ENCODE results near the gene GSTM4.
"Not testable (repeated sequence)": the region's sequence is repeated elsewhere in the genome, so short reads cannot be mapped to it uniquely, and the experiment has no call there.

GSTM4 gene

DNA sequence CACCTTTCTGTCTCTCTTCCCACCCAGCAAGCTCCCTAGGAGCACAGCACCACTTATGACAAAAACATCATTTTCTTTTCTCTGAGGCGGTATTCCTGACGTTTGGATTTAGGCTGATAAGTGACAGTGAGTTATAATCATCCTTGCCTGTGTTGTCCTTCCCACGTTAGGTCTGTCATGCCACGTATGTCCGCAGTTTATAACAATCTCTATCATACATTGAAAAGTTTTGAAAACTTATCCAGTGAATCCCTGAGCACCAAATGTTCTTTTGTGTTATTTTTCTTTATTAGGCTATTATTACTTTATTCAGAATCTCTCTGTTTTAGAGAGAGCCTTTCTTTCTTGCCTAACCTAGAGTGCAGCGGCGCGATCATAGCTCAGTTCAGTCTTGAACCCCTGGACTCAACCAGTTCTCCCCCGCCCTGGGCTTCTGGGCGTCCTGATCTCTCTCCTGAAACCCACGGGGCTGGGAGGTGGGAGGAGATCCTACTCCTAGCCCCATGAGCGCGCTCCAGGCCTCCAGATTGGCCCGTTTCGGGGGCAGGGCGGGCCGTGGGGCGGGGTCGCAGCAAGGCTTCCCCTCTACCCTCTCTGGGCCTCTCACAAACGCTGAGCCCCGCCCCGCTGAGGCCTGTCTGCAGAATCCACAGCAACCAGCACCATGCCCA lies 11.7 kb downstream of the GSTM4 start, which contains the start of gene GSTM2:
Gene GSTM2 (plus strand): TSS at position 606 of the 671 bp plus-strand sequence. CDS start 59 bp downstream, at position 665.
- DNase-seq (ENCODE audit: low spot score), result no peak

DNA sequence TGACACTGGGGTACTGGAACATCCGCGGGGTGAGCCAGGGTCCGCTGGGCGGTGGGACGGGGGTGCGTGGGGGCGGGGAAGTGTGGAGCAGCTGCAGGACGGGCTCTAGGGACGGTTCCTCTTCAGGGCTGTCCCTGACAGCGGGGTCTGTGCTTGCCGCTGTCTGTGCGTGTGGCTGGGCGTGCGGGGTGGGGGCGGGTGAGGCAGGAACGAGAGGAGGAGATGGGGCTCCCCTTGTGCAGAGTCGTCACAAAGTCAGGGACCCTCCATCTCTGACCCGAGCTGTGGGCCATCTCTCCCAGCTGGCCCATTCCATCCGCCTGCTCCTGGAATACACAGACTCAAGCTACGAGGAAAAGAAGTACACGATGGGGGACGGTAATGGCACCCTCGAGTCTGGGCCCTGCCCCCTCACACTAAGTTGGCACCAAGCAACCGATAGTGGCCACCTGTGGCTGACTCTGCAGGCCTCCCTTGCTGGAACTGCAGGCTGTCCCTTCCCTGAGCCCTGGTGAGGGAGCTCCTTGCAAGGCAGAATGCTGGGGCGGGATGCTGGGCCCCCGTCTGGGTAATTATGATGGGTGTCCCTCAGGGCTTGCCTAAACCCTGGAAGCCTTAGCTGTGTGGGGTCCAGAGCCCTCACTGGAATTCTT lies 12.3 kb downstream of the GSTM4 start:
- no peak for DNase-seq (ENCODE audit: low spot score)

DNA sequence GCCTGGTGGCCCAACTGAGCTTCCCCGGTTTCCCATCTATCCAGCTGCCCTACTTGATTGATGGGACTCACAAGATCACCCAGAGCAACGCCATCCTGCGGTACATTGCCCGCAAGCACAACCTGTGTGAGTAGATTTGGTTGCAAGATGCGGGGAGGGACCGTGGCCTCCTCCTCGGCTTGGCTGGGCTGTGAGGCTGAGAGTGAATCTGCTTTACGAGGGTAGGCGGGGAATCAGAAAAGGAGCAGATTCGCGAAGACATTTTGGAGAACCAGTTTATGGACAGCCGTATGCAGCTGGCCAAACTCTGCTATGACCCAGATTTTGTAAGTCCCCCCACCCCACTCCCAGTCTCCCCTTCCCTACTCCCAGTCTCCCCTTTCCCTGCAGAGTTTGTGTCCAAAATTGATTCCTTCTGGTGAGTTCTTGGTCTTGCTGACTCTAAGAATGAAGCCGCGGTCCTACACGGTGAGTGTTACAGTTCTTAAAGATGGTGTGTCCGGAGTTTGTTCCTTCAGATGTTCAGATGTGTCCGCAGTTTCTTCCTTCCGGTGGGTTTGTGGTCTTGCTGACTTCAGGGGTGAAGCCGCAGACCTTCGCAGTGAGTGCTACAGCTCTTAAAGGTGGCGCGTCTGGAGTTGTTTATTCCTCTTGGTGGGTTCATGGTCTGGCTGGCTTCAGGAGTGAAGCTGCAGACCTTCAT lies 13.5 kb downstream of the GSTM4 start:
- no peak for DNase-seq (ENCODE audit: low spot score)

DNA sequence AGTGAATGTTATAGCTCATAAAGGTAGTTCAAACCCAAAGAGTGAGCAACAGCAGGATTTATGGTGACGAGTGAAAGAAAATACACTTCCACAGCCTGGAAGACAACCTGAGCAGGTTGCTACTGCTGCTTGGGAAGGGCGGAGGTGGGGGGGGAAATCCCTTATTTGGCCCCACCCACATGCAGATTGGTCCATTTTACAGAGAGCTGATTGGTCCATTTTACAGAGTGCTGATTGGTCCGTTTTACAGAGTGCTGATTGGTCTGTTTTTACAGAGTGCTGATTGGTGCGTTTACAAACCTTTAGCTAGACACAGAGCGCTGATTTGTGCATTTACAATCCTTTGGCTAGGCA lies 14.0 kb downstream of the GSTM4 start:
- not testable (repeated sequence) for DNase-seq (ENCODE audit: low spot score)

DNA sequence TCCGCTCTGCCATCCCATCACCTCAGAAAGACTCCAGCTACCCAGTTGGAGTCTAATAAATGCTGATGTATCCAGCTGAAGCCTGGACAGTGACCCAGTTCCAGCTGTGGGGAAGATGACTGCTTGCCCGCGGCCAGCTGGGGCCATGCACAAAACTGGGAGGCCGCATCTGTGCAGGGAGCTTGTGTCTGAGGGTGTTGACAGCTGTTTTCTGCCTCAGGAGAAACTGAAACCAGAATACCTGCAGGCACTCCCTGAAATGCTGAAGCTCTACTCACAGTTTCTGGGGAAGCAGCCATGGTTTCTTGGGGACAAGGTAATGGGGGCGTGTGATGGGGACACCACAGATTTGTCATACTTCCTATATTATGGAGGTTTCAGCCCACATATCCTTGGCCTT lies 15.2 kb downstream of the GSTM4 start:
- no peak for DNase-seq (ENCODE audit: low spot score)

DNA sequence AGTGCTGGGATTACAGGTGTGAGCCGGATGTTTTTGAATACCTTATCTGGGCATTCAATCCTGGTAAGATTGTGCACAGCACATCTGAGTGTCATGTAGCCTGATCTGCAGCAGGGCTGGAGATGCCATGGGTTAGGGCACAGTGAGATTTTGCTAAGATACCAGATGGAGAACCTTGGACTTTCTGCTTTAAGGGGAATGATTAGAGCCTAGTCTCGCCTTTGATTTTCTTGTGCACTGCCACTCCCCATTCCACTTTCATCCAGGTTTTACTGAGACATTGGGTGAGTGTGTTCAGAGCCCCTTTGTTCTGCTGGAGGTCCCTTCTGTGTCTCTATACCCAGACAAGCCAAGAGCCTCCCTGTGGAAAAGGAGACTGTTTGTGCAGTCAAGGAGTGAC lies 18.0 kb downstream of the GSTM4 start:
- not testable (repeated sequence) for DNase-seq (ENCODE audit: low spot score)

DNA sequence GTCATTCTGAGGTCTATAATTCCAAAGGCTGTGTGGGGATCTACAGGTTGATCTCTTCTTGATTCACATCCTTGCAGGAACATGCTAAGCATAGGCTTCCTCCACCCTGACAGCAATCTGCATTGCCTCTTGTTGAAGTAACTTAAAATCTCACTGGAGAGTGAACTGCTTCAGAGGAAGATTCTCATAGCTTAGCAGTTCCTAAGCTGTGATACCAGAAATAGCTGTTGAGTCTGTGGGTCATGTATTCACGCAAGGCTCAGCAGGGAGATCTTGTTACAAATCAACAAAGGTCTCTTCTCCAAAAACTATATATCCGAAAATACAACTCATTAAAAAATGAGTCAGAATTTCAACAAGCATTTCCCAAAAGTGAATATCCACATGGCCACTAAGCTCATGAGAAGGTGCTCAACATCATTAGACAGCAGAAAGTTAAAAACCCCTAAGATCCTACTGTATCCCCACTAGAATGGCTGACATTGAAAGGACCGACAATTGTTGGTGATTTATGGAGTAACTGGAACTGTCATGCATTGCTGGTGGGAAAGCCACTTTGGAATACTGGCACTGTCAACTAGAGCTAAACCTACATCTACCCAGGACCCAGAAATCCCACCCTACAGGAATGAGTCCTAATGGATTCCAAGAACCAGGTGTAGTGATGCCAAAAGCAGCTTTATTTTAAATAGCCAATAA lies 20.9 kb downstream of the GSTM4 start:
- not testable (repeated sequence) for DNase-seq (ENCODE audit: low spot score)

DNA sequence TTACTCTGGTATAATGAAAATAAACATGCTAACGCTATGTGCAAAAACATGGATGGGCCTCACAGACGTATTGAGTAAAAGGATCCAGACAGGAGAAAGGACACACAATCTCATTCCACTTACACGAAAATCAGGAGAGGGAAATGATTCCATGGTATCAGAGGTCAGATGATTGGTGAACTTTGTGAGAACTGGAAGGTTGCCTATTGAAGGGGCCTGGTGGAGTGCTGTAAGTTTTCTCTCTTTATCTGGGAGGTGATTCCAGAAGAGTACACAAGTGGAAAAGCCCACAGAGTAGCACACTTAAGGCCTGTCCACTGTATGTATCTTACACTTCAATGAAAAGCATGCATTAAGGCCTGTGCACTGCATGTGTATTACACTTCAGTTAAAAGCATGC lies 21.6 kb downstream of the GSTM4 start:
- no peak for DNase-seq (ENCODE audit: low spot score)

DNA sequence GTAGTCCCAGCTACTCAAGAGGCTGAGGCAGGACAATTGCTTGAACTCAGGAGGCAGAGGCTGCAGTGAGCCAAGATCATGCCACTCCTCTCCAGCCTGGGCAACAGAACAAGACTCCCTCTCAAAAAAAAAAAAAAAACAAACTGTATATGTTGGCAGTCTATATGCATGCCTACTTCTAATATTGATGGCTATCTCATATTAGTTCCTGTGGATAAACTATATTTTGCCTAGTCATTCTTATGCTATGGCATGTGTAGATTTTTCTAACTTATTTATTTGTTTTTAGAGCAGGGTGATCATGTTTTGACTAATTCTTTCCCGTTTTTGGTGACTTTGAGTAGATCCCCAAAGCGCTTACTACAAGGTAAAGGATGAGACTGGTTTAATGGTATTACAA lies 22.7 kb downstream of the GSTM4 start:
- not testable (repeated sequence) for DNase-seq (ENCODE audit: low spot score)

DNA sequence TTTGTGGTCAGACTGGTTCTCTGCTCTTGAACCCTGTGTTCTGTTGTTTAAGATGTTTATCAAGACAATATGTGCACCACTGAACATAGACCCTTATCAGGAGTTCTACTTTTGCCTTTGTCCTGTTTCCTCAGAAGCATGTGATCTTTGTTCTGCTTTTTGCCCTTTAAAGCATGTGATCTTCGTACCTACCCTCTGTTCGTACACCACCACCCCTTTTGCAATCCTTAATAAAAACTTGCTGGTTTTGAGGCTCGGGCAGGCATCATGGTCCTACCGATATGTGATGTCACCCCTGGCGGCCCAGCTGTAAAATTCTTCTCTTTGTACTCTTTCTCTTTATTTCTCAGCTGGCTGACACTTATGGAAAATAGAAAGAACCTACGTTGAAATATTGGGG lies 28.9 kb downstream of the GSTM4 start:
- not testable (repeated sequence) for DNase-seq (ENCODE audit: low spot score)

DNA sequence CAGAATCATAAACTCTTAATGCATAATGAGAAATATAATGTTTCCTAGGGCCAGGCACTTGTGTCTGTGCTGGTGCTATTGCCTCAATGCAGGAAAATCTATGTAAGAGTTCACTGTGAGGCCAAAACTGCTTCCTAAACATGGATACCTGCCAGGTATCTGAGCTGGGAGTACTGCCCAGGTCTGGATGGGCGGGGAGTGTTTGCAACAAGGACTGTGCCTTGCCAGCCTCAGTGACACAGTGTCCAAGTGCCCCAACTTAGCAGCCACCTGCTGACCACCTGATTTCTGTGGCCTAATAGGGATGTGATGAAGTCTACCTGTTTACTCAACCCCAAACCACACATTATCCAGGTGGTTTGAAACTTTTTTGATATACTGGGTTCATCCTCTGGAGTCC lies 29.5 kb downstream of the GSTM4 start:
- not testable (repeated sequence) for DNase-seq (ENCODE audit: low spot score)

DNA sequence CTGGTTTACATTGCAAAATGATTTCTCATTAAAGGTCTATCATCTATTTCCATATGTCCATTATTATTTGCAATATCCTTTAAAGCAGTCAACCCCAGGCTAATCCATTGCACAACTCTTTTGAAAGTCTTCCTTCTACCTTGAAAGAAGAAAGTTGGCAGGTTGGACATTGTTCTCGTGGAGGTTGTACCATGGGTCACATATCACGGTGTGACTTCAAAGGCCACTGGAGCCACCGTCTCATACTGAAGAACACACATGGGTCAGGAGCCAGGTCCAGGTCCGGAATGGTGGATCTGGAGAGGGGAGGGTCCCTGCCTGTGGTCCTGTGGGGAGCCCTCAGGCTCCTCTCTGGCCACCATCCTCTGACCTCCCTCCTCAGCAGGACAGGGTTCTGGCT lies 30.0 kb downstream of the GSTM4 start:
- not testable (repeated sequence) for DNase-seq (ENCODE audit: low spot score)

DNA sequence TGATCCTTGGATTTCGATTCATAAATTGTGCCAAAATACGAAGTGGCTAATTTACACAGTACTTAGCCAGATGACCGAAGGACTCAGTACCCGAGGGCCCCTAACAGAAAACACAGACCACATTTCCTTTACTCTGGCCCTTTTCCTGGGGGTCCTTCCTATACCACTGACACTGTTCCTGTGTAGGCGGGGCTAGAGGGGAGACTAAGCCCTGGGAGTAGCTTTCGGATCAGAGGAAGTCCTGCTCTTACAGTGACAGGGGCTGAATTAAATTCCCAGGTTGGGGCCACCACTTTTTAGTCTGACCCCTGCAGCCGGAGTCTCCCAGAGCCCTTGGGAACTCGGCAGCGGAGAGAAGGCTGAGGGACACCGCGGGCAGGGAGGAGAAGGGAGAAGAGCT lies 31.2 kb downstream of the GSTM4 start:
- not testable (repeated sequence) for DNase-seq (ENCODE audit: low spot score)

DNA sequence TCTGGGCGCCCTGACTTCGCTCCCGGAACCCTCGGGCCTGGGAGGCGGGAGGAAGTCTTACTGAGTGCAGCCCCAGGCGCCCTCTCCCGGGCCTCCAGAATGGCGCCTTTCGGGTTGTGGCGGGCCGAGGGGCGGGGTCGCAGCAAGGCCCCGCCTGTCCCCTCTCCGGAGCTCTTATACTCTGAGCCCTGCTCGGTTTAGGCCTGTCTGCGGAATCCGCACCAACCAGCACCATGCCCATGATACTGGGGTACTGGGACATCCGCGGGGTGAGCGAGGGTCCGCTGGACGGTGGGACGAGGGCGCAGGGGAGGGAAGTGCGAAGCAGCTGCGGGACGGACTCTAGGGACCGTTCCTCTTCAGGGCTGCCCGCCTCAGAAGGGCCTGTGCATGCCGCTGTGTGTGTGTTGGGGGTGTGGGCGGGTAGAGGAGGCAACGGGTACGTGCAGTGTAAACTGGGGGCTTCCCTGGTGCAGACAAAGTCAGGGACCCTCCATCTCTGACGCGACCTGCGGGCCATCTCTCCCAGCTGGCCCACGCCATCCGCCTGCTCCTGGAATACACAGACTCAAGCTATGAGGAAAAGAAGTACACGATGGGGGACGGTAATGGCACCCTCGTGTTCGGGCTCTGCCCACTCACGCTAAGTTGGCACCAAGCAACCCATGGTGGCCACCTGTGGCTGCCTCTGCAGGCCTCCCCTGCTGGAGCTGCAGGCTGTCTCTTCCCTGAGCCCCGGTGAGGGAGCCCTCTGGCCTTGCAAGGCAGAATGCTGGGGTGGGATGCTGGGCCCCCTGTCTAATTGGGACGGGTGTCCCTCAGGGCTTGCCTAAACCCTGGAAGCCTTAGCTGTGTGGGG lies 32.0 kb downstream of the GSTM4 start, which contains the start of gene GSTM1:
Gene GSTM1 (plus strand): TSS at position 177 of the 859 bp plus-strand sequence. CDS start 57 bp downstream, at position 234.
- DNase-seq (ENCODE audit: low spot score), result no peak

DNA sequence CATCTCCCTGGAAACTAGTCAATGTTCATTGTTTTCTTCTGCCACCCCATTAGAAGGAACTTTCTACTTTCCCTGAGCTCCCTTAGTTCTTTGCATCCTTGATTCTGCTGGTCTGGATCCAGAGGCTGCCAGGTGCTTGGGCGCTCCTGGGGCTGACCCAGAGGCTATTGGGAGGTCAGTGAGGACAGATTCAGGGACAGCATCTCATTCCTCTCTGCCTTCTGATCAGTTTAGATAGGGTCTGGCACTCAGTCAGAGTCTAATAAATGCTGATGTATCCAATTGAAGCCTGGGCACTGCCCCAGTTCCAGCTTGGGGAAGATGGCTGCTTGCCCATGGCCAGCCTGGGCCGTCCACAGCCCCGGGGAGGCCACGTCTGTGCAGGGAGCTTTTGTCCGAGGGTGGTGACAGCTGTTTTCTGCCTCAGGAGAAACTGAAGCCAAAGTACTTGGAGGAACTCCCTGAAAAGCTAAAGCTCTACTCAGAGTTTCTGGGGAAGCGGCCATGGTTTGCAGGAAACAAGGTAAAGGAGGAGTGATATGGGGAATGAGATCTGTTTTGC lies 34.0 kb downstream of the GSTM4 start:
- DNase-seq (ENCODE audit: low spot score), result no peak

DNA sequence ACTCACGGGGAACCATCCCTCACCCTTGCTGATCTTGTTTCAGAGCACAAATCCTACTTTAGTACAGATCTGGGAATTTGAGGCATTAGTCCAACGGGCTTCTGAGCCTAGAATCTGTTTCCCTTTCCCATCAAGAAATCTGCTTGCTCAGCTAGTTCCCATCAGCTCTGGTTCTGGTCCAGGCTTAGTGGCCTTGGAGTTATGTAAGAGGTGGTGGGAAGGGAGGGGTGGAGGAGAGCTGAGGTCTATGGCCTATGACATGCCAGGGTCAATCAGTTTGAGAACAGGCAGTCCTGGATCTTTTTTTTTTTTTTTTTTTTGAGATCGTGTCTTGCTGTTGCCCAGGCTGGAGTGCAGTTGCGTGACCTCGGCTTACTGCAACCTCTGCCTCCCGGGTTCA lies 35.9 kb downstream of the GSTM4 start:
- DNase-seq (ENCODE audit: low spot score), result no peak

DNA sequence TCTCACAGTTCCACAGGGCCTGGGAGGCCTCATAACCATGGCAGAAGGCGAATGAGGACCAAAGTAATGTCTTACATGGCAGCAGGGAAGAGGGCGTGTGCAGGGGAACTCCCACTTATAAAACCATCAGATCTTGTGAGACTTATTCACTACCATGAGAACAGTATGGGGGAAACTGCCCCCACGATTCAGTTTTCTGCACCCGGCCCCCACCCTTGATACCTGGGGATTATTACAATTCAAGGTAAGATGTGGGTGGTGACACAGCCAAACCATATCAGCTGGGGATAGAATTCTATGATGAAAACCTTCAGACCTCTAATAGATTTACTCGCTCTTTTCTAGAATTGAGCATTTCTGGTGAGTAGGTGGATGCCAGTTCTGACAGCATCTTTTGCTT lies 38.5 kb downstream of the GSTM4 start:
- not testable (repeated sequence) for DNase-seq (ENCODE audit: low spot score)

DNA sequence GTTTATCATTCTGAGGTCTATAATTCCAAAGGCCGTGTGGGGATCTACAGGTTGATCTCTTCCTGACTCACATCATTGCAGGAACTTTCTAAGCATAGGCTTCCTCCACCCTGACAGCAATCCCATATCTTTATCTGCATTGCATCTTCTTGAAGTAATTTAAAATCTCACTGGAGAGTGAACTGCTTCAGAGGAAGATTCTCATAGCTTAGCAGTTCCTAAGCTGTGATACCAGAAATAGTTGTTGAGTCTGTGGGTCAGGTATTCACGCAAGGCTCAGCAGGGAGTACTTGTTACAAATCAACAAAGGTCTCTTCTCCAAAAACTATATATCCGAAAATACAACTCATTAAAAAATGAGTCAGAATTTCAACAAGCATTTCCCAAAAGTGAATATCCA lies 39.2 kb downstream of the GSTM4 start:
- not testable (repeated sequence) for DNase-seq (ENCODE audit: low spot score)

DNA sequence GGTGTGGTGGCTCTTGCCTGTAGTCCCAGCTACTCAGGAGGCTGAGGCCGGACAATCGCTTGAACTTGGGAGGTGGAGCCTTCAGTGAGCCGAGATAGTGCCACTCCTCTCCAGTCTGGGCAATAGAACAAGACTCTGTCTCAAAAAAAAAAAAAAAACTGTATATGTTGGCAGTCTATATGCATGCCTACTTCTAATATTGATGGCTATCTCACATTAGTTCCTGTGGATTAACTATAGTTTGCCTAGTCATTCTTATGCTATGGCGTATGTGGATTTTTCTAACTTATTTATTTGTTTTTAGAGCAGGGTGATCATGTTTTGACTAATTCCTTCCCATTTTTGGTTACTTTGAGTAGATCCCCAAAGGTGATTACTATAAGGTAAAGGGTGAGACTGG lies 41.2 kb downstream of the GSTM4 start:
- DNase-seq (ENCODE audit: low spot score), result no peak

DNA sequence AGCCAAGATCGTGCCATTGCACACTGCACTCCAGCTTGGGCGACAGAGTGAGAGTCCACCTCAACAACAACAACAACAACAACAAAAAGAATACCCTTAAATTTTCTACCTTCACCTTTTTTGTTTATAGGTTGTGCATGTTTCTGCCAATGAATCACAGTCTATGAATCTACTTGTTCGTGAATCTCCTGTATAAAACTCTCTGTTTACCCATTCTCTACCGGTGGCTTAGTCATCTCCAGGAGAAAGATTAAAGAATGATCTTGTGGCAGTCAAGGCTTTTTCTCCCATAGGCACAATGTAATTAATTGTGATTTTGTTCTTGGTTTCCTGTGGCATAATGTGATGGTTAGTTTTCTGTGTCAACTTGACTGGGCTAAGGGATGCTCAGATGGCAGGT lies 42.0 kb downstream of the GSTM4 start:
- not testable (repeated sequence) for DNase-seq (ENCODE audit: low spot score)

DNA sequence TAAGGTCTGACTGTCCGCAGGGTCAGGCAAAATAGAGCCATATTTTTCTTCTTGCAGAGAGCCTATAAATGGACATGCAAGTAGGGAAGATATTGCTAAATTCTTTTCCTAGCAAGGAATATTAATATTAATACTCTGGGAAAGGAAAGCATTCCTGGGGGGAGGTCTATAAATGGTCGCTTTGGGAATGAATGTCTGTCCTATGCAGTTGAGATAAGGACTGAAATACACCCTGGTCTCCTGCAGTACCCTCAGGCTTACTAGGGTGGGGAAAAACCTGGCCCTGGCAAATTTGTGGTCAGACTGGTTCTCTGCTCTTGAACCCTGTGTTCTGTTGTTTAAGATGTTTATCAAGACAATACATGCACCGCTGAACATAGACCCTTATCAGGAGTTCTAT lies 47.0 kb downstream of the GSTM4 start:
- not testable (repeated sequence) for DNase-seq (ENCODE audit: low spot score)

All from LoVo (cell line).